ENCODE data around the gene NCR2.
A peak's percentile ranks its signal among the peaks of the same experiment; 100 is the strongest.
"Not testable (repeated sequence)": the region's sequence is repeated elsewhere in the genome, so short reads cannot be mapped to it uniquely, and the experiment has no call there.

The NCR2 gene

GRCh38 chr6:41335296-41335695 lies at the start of gene NCR2:
NCR2 (plus strand) TSS chr6:41335608; CDS start chr6:41335877, 269 bp downstream.
- DNase-seq (ENCODE audit: low read depth): no peak

GRCh38 chr6:41286544-41287346 lies 48.7 kb upstream of the NCR2 start, which contains the start of gene TREM1:
TREM1 (minus strand) TSS chr6:41286682; CDS start chr6:41286655, 27 bp downstream.
- peak; percentile 96 for DNase-seq (ENCODE audit: low read depth)

GRCh38 chr6:41288030-41288753 lies 47.2 kb upstream of the NCR2 start:
- DNase-seq (ENCODE audit: low read depth): peak; percentile 73

- DNase-seq (ENCODE audit: low read depth): no peak
Measured at GRCh38 chr6:41288754-41289129, 46.7 kb upstream of the NCR2 start.

GRCh38 chr6:41289815-41290214 lies 45.6 kb upstream of the NCR2 start:
- DNase-seq (ENCODE audit: low read depth): no peak

GRCh38 chr6:41291717-41292116 lies 43.7 kb upstream of the NCR2 start:
- no peak for DNase-seq (ENCODE audit: low read depth)

- no peak for DNase-seq (ENCODE audit: low read depth)
Measured at GRCh38 chr6:41294214-41294872, 41.1 kb upstream of the NCR2 start.

- not testable (repeated sequence) for DNase-seq (ENCODE audit: low read depth)
Measured at GRCh38 chr6:41297248-41297647, 38.2 kb upstream of the NCR2 start.

GRCh38 chr6:41298785-41299502 lies 36.5 kb upstream of the NCR2 start:
- DNase-seq (ENCODE audit: low read depth): no peak

- no peak for DNase-seq (ENCODE audit: low read depth)
Measured at GRCh38 chr6:41302638-41303037, 32.8 kb upstream of the NCR2 start.

- DNase-seq (ENCODE audit: low read depth): peak; percentile 48
Measured at GRCh38 chr6:41306187-41306854, 29.1 kb upstream of the NCR2 start.

- DNase-seq (ENCODE audit: low read depth): no peak
Measured at GRCh38 chr6:41315203-41315602, 20.2 kb upstream of the NCR2 start.

- DNase-seq (ENCODE audit: low read depth): no peak
Measured at GRCh38 chr6:41315943-41316620, 19.3 kb upstream of the NCR2 start.

GRCh38 chr6:41318261-41318653 lies 17.2 kb upstream of the NCR2 start:
- DNase-seq (ENCODE audit: low read depth): no peak

- DNase-seq (ENCODE audit: low read depth): peak; percentile 83
Measured at GRCh38 chr6:41318654-41319565, 16.5 kb upstream of the NCR2 start.

GRCh38 chr6:41321183-41321582 lies 14.2 kb upstream of the NCR2 start:
- no peak for DNase-seq (ENCODE audit: low read depth)

- no peak for DNase-seq (ENCODE audit: low read depth)
Measured at GRCh38 chr6:41325446-41326066, 9.9 kb upstream of the NCR2 start.

- no peak for DNase-seq (ENCODE audit: low read depth)
Measured at GRCh38 chr6:41326092-41326491, 9.3 kb upstream of the NCR2 start.

- DNase-seq (ENCODE audit: low read depth): no peak
Measured at GRCh38 chr6:41327177-41327576, 8.2 kb upstream of the NCR2 start.

Data from iris pigment epithelial cell (primary cell).